Measurements from ENCODE around the gene FGF12.
"Not testable (repeated sequence)": the region's sequence is repeated elsewhere in the genome, so short reads cannot be mapped to it uniquely, and the experiment has no call there.

Gene FGF12

GRCh38 chr3:192576704-192577103, 150.6 kb downstream of the FGF12 start:
- not testable (repeated sequence) for DNase-seq

GRCh38 chr3:192575879-192576506, 151.3 kb downstream of the FGF12 start:
- DNase-seq, result no peak

- no peak for DNase-seq
These were observed 154.1 kb downstream of the FGF12 start for GRCh38 chr3:192573240-192573639.

GRCh38 chr3:192570821-192571791, 156.2 kb downstream of the FGF12 start:
- DNase-seq, result no peak

GRCh38 chr3:192570315-192570714, 157.0 kb downstream of the FGF12 start:
- no peak for DNase-seq

- peak; percentile 5 for DNase-seq
These were observed 160.5 kb downstream of the FGF12 start for GRCh38 chr3:192566706-192567290.

- no peak for DNase-seq
These were observed 162.7 kb downstream of the FGF12 start for GRCh38 chr3:192564611-192565010.

- no peak for DNase-seq
These were observed 163.9 kb downstream of the FGF12 start for GRCh38 chr3:192563417-192563816.

GRCh38 chr3:192553707-192554106, 173.6 kb downstream of the FGF12 start:
- no peak for DNase-seq

GRCh38 chr3:192550356-192550755, 177.0 kb downstream of the FGF12 start:
- DNase-seq, result no peak

GRCh38 chr3:192545333-192545732, 182.0 kb downstream of the FGF12 start:
- DNase-seq, result no peak

GRCh38 chr3:192543163-192543562, 184.2 kb downstream of the FGF12 start:
- no peak for DNase-seq

- no peak for DNase-seq
These were observed 210.5 kb downstream of the FGF12 start for GRCh38 chr3:192516820-192517219.

GRCh38 chr3:192515664-192516045, 211.7 kb downstream of the FGF12 start:
- DNase-seq, result no peak

GRCh38 chr3:192514754-192515663, 212.3 kb downstream of the FGF12 start:
- no peak for DNase-seq

- DNase-seq, result no peak
These were observed 213.1 kb downstream of the FGF12 start for GRCh38 chr3:192514081-192514753.

GRCh38 chr3:192505731-192506130, 221.6 kb downstream of the FGF12 start:
- no peak for DNase-seq

- DNase-seq, result no peak
These were observed 225.9 kb downstream of the FGF12 start for GRCh38 chr3:192501401-192501800.

GRCh38 chr3:192496905-192497587, 230.3 kb downstream of the FGF12 start:
- DNase-seq, result no peak

GRCh38 chr3:192494174-192494573, 233.2 kb downstream of the FGF12 start:
- no peak for DNase-seq

GRCh38 chr3:192490720-192491119, 236.6 kb downstream of the FGF12 start:
- DNase-seq, result no peak

GRCh38 chr3:192489579-192489978, 237.8 kb downstream of the FGF12 start:
- DNase-seq, result no peak
